GM19372 (cell line): Measurements from ENCODE around the gene PTTG1.
"Not testable (repeated sequence)": the region's sequence is repeated elsewhere in the genome, so short reads cannot be mapped to it uniquely, and the experiment has no call there.

ENCODE experiments used
- ATAC-seq: cut with Tn5 transposase; IDR thresholded peaks from one replicate; pipeline ENCODE4 v1.9.1; 2021; ENCODE audit warnings: mild to moderate bottlenecking, low read depth, moderate library complexity; ENCODE audit not compliant: unreplicated experiment

The PTTG1 gene

DNA sequence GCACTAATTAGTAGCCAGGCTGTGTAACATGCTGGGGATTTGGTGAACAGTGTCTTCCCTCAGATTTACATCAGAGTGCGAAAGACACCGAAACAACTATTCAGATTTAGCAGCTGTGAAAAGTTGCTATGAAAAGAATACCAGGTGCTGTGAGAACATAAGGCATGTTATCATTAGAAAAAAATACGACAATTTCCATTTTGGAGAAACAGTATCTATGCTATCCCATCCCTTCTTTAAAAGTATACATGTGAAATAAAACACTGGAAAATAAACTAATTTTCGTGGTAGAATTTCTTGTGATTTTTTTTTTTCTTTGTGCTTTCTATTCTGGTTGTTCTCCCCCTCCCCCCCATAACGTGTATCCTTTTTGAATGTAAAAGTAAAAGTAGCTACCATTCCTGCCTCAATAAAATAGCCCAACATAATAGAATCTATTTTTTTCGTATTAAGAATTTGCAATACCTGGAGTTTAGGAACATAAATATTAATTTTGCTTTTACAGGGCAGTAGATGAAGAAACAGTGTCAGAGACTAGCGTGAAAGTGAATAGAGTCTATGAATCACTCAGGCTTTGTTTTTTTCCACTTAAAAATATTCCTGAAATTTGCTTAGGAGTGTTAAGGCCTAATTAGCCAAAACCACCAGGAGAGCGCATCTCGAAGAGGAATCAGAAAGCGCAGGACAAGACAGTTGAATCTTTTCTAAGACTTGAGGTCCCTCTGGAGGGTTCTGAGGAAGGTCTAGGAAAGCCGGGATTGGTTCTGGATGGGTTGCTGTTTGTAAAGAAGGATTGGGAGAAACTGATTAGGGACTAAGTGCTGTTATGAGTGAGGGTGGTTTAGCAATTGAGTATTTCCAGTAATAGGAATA, 2.0 kb upstream of the PTTG1 start:
- no peak for ATAC-seq

DNA sequence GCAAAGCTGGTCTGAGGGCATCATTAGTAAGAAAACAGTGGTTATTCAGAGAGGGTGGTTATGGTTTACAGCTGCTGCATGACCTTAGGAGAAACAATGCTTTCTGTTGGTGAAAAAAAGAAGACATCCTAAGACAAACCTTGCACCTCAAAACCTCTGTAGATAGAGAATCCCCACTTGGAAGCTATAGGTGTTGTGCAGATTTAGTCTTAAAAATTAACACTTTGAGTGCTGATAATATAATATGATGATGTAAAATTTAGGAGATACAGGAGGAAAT, 1.4 kb upstream of the PTTG1 start:
- ATAC-seq = no peak

GRCh38 chr5:160423099-160423498, 1.4 kb downstream of the PTTG1 start:
- no peak for ATAC-seq

DNA sequence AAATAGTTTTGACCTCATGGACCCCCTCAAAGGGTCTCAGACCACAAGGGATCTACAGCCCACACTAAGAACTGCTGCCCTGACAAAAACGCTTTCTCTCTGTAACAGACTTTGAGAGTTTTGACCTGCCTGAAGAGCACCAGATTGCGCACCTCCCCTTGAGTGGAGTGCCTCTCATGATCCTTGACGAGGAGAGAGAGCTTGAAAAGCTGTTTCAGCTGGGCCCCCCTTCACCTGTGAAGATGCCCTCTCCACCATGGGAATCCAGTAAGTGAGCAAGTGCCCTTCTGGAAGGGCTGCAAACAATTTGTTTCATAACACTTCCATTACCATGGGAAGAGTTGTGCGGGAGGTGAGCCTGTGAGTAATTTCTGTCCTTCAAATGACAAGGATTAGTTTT, 6.0 kb downstream of the PTTG1 start:
- ATAC-seq = no peak

GRCh38 chr5:160432196-160432595, 10.5 kb downstream of the PTTG1 start:
- no peak for ATAC-seq

- no peak for ATAC-seq
Measured at GRCh38 chr5:160432787-160433186, 11.1 kb downstream of the PTTG1 start.

GRCh38 chr5:160434022-160434531, 12.4 kb downstream of the PTTG1 start:
- ATAC-seq = peak; percentile 79

- no peak for ATAC-seq
Measured at GRCh38 chr5:160435532-160435931, 13.9 kb downstream of the PTTG1 start.

DNA sequence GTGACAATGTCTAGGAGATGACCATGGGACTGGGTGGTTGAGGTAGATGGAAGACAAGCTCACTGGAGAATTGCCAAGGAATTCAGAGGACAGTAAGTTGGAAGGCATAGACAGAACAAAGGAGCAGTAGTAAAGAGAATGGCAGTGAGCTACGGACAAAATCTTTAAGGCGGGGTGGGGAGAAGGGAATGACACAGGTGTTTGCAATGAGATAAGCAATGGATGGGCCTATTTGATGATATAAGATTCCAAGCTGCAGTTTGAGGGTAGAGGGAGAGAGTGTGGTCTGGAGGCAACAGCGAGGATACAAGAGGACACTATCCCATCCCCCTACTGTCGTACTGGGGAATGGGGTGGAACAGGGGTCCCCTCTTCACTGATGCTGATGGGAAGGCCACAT, 14.4 kb downstream of the PTTG1 start:
- no peak for ATAC-seq

- not testable (repeated sequence) for ATAC-seq
Measured at GRCh38 chr5:160436661-160437060, 15.0 kb downstream of the PTTG1 start.

GRCh38 chr5:160437271-160437670, 15.6 kb downstream of the PTTG1 start:
- ATAC-seq = no peak

- ATAC-seq = peak; percentile 33
Measured at GRCh38 chr5:160438316-160439204, 16.9 kb downstream of the PTTG1 start.

GRCh38 chr5:160439205-160439600, 17.5 kb downstream of the PTTG1 start:
- ATAC-seq = peak; percentile 51

DNA sequence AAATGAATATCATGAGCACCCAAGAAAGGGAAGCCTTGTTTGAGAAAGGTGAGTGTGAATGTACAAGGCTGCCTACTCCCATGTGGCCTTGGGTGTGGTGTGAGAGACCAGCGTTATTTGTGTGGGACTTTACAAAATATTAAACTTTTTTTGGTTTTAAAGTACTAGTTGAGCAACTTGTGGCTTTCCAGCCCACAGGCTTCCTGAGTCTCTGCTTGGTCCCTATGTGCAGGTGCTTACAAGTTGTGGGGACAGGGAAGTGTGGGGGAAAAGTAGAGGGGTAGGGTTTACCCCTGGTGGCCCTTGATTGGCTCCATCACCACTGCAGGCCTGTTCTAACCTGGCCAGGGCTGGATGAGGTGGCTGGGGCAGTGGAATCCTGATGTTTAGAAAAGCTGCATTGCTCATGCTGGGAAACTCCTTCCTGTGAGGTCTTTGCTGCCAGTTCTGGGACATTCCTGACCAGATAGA, 19.7 kb downstream of the PTTG1 start:
- ATAC-seq = peak; percentile 18

DNA sequence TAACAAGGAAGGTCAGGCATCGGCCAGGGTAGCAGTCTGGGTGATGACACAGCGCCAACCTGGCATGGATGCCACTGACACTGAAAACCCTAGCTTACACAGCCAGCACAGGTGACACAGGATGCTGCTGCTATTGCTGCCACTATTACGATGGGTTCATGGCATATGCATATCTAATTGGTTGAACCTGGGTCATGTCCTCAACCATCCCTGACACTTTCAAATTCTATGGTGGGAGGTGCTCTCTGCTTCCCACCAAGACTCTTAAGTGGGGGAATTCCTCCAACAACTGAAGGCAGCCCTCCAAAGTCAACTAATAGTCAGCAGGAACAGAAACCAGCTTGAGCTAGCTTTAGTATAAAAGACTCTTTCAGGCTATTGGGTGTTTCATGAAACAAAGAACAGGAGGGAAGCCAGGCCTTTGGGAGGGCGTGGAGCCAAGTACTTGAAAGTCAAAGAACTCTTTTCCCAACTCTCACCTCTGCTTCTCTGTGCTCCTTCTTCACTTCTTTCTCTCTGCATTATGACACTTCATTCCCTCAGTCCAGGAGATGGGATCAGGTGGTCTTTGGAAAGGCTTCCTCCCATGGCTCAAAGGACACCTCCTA, 21.3 kb downstream of the PTTG1 start:
- ATAC-seq = no peak

DNA sequence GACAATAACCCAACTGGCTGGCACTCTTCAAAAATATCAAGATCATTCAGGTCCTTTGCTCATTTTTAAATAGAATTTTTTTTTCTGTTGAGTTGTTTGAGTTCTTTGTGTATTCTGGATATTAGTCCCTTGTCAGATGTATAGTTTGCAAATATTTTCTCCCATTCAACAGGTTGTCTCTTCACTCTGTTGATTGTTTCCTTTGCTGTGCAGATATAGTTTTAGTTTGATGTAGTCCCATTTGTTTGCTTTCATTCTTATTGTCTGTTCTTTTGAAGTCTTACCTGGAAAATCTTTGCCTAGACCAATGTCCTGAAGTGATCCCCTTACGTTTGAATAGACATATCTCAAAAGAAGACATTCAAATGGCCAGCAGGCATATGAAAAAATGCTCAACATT, 22.8 kb downstream of the PTTG1 start:
- no peak for ATAC-seq

GRCh38 chr5:160445132-160445531, 23.5 kb downstream of the PTTG1 start:
- peak; percentile 40 for ATAC-seq

GRCh38 chr5:160445751-160446150, 24.1 kb downstream of the PTTG1 start:
- no peak for ATAC-seq

GRCh38 chr5:160448886-160449285, 27.2 kb downstream of the PTTG1 start:
- no peak for ATAC-seq

DNA sequence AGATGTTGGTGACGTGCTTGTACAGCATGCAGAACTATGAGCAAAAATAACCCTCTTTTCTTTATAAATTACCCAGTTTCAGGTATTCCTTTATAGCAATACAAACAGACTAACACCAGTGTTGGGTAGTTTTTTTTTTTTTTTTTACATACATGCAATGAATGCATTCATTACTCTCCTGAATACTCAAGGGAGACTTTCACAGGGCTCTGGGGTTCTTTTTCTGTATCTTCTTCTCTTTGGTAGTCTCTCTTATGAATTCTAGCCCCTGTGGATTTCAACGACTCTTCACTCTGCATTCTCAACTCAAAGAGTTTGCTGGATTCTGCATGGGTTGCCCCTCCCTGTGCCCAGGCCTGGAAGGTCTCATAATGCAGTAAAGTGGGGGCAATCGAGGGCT, 27.8 kb downstream of the PTTG1 start:
- no peak for ATAC-seq
